ENCODE measurements around the gene PPP1R9B.

Gene PPP1R9B

GRCh38 chr17:50139950-50140885 lies 10.3 kb downstream of the PPP1R9B start:
- no peak for DNase-seq

GRCh38 chr17:50139185-50139783 lies 11.2 kb downstream of the PPP1R9B start:
- no peak for DNase-seq

GRCh38 chr17:50137042-50137441 lies 13.4 kb downstream of the PPP1R9B start:
- DNase-seq = no peak

GRCh38 chr17:50136096-50136687 lies 14.3 kb downstream of the PPP1R9B start:
- DNase-seq = no peak

GRCh38 chr17:50135316-50136095 lies 15.0 kb downstream of the PPP1R9B start:
- DNase-seq = no peak

GRCh38 chr17:50134206-50135110 lies 16.0 kb downstream of the PPP1R9B start:
- no peak for DNase-seq

- no peak for DNase-seq
These were observed 16.7 kb downstream of the PPP1R9B start for GRCh38 chr17:50133769-50134099.

GRCh38 chr17:50133028-50133768 lies 17.3 kb downstream of the PPP1R9B start:
- no peak for DNase-seq

GRCh38 chr17:50132104-50132794 lies 18.2 kb downstream of the PPP1R9B start:
- no peak for DNase-seq

GRCh38 chr17:50130559-50131305 lies 19.7 kb downstream of the PPP1R9B start:
- DNase-seq = peak; percentile 62

- no peak for DNase-seq
These were observed 20.5 kb downstream of the PPP1R9B start, which contains the start of gene SAMD14 for GRCh38 chr17:50129728-50130558. TSS of gene SAMD14 (minus strand) at chr17:50130160. CDS start at chr17:50124959, 5,201 bp downstream.

GRCh38 chr17:50129353-50129727 lies 21.1 kb downstream of the PPP1R9B start:
- DNase-seq = no peak

GRCh38 chr17:50128441-50129352 lies 21.8 kb downstream of the PPP1R9B start:
- DNase-seq = no peak

- DNase-seq = no peak
These were observed 22.6 kb downstream of the PPP1R9B start for GRCh38 chr17:50127697-50128361.

- DNase-seq = no peak
These were observed 25.0 kb downstream of the PPP1R9B start for GRCh38 chr17:50125420-50125997.

- DNase-seq = peak; percentile 5
These were observed 26.7 kb downstream of the PPP1R9B start for GRCh38 chr17:50123649-50124349.

Data from NCI-H2029 (cell line).